ENCODE results near the gene NAB2. TPM values are rescaled to one million over a fixed set of nuclear protein-coding genes. Genes with fewer than 3 reads are reported as not detected.

The NAB2 gene
- total and polyA plus RNA-seq, 10 of the 15 experiments (the other 5 are each of a cell fraction or from before 2014, with no cell fraction given): 0.35 to 35.2 (median 15.3) TPM

DNA sequence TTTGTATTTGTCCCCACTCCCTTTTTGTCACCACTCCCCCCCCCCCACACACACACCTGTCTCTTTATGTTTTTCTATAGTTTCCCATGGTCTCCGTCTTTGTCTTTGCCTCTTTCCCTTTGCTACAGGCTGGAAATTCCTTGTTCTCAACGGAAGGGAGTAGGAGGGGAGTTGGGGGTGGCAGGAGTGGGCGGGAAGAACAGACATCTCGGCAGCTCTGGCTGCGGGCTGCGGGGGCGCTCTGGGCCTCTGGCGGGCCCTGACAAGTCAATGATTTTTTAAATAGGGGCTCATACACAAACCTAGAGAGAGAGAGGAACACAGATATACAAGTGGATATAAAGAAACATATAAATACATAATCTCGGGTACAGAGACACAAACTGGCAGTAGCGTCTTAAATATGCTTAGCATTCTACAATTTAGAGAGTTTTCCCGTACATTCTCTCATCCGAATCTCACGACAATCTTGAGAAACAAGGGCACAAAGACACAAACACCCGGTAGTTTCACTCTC lies 2.4 kb upstream of the NAB2 start (continued):
- TF ChIP-seq, protein P1, sequence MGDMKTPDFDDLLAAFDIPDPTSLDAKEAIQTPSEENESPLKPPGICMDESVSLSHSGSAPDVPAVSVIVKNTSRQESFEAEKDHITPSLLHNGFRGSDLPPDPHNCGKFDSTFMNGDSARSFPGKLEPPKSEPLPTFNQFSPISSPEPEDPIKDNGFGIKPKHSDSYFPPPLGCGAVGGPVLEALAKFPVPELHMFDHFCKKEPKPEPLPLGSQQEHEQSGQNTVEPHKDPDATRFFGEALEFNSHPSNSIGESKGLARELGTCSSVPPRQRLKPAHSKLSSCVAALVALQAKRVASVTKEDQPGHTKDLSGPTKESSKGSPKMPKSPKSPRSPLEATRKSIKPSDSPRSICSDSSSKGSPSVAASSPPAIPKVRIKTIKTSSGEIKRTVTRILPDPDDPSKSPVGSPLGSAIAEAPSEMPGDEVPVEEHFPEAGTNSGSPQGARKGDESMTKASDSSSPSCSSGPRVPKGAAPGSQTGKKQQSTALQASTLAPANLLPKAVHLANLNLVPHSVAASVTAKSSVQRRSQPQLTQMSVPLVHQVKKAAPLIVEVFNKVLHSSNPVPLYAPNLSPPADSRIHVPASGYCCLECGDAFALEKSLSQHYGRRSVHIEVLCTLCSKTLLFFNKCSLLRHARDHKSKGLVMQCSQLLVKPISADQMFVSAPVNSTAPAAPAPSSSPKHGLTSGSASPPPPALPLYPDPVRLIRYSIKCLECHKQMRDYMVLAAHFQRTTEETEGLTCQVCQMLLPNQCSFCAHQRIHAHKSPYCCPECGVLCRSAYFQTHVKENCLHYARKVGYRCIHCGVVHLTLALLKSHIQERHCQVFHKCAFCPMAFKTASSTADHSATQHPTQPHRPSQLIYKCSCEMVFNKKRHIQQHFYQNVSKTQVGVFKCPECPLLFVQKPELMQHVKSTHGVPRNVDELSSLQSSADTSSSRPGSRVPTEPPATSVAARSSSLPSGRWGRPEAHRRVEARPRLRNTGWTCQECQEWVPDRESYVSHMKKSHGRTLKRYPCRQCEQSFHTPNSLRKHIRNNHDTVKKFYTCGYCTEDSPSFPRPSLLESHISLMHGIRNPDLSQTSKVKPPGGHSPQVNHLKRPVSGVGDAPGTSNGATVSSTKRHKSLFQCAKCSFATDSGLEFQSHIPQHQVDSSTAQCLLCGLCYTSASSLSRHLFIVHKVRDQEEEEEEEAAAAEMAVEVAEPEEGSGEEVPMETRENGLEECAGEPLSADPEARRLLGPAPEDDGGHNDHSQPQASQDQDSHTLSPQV (IDR thresholded peaks at IDR 0.05): no peak
- TF ChIP-seq, protein P2, sequence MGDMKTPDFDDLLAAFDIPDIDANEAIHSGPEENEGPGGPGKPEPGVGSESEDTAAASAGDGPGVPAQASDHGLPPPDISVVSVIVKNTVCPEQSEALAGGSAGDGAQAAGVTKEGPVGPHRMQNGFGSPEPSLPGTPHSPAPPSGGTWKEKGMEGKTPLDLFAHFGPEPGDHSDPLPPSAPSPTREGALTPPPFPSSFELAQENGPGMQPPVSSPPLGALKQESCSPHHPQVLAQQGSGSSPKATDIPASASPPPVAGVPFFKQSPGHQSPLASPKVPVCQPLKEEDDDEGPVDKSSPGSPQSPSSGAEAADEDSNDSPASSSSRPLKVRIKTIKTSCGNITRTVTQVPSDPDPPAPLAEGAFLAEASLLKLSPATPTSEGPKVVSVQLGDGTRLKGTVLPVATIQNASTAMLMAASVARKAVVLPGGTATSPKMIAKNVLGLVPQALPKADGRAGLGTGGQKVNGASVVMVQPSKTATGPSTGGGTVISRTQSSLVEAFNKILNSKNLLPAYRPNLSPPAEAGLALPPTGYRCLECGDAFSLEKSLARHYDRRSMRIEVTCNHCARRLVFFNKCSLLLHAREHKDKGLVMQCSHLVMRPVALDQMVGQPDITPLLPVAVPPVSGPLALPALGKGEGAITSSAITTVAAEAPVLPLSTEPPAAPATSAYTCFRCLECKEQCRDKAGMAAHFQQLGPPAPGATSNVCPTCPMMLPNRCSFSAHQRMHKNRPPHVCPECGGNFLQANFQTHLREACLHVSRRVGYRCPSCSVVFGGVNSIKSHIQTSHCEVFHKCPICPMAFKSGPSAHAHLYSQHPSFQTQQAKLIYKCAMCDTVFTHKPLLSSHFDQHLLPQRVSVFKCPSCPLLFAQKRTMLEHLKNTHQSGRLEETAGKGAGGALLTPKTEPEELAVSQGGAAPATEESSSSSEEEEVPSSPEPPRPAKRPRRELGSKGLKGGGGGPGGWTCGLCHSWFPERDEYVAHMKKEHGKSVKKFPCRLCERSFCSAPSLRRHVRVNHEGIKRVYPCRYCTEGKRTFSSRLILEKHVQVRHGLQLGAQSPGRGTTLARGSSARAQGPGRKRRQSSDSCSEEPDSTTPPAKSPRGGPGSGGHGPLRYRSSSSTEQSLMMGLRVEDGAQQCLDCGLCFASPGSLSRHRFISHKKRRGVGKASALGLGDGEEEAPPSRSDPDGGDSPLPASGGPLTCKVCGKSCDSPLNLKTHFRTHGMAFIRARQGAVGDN (IDR thresholded peaks at IDR 0.05): no peak
- TF ChIP-seq E2F8 (IDR thresholded peaks at IDR 0.05; ENCODE audit: low read depth, partially characterized antibody) (no peak), TAF1 (IDR thresholded peaks at IDR 0.05; ENCODE audit: borderline replicate concordance, low read depth, low read length) (no peak), SPI1 (IDR thresholded peaks at IDR 0.05; ENCODE audit: borderline replicate concordance, insufficient read depth, low read depth, low read length) (no peak), HDAC2 (IDR thresholded peaks at IDR 0.05) (no peak), ZSCAN29 (IDR thresholded peaks at IDR 0.05) (no peak), CBX5 (IDR thresholded peaks at IDR 0.05; ENCODE audit: low read depth) (no peak), RBBP5 (conservative IDR thresholded peaks at IDR 0.05) (no peak), CHD1 (IDR thresholded peaks at IDR 0.05; ENCODE audit: low read depth, low read length) (peak; percentile 16; the same call in 1 of the 2 replicates), ZNF217 (IDR thresholded peaks at IDR 0.05) (no peak), EZH2 (IDR thresholded peaks at IDR 0.05; ENCODE audit: borderline replicate concordance, control insufficient read depth, low read depth, low read length) (no peak), CREB1 (IDR thresholded peaks at IDR 0.05; ENCODE audit: low read depth) (no peak), MTA2 (IDR thresholded peaks at IDR 0.05; ENCODE audit: low read depth) (peak; percentile 7; the same call in 1 of the 2 replicates), MXI1 (IDR thresholded peaks at IDR 0.05; ENCODE audit: low read depth, low read length) (no peak), SREBF2 (IDR thresholded peaks at IDR 0.05; ENCODE audit: low read length) (no peak), BMI1 (IDR thresholded peaks at IDR 0.05; ENCODE audit: borderline replicate concordance) (peak; percentile 25; the same call in 1 of the 2 replicates), SMAD5 (IDR thresholded peaks at IDR 0.05; ENCODE audit: low read depth) (0 out of 2 replicates have a peak, but pooled peaks have one; percentile 23), SREBF1 (IDR thresholded peaks at IDR 0.05; ENCODE audit: low read length) (no peak)
- TF ChIP-seq, protein P3, sequence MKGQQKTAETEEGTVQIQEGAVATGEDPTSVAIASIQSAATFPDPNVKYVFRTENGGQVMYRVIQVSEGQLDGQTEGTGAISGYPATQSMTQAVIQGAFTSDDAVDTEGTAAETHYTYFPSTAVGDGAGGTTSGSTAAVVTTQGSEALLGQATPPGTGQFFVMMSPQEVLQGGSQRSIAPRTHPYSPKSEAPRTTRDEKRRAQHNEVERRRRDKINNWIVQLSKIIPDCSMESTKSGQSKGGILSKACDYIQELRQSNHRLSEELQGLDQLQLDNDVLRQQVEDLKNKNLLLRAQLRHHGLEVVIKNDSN (IDR thresholded peaks at IDR 0.05; ENCODE audit: borderline replicate concordance, extremely low read length, insufficient read depth, low read depth, low read length): no peak
